ENCODE data around the gene SWI5. TPM values are rescaled to one million over a fixed set of nuclear protein-coding genes. Genes with fewer than 3 reads are reported as not detected.

Gene SWI5
- total RNA-seq, 1 donor from 2014 or later = 26.0 TPM

DNA sequence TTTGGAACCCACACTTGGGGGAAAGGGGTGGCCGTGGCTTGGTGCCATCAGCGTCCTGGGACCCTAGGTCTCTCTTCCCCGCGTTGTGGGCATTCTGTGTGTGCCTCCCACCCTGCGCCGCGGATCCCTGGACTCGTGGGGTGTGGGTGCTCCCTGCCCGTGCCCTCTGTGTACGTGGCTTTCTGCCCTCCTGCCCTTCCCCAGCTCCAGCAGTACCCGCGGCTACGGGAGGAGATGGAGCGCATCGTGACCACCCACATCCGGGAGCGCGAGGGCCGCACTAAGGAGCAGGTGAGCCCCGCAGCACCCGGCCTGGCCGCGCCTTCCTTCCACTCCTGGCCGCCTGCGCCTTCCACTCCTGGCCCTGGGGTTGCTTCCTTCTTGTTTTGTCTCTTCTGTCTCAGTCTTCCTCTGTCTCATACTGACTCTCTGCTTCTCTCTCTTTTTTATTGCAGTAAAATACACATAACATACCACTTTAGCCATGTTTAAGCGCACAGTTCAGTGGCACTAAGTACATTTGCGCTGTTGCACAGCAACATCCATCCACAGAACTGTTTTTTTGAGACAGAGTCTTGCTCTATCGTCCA, 42.2 kb upstream of the SWI5 start:
- no peaks in the 10 kb centered on the region for H3K4me1 Mint-ChIP-seq
- H3K27ac Mint-ChIP-seq = no peak overlapping the region
- no peaks in the 10 kb centered on the region for H3K9me3 Mint-ChIP-seq
- TF ChIP-seq, protein P1, sequence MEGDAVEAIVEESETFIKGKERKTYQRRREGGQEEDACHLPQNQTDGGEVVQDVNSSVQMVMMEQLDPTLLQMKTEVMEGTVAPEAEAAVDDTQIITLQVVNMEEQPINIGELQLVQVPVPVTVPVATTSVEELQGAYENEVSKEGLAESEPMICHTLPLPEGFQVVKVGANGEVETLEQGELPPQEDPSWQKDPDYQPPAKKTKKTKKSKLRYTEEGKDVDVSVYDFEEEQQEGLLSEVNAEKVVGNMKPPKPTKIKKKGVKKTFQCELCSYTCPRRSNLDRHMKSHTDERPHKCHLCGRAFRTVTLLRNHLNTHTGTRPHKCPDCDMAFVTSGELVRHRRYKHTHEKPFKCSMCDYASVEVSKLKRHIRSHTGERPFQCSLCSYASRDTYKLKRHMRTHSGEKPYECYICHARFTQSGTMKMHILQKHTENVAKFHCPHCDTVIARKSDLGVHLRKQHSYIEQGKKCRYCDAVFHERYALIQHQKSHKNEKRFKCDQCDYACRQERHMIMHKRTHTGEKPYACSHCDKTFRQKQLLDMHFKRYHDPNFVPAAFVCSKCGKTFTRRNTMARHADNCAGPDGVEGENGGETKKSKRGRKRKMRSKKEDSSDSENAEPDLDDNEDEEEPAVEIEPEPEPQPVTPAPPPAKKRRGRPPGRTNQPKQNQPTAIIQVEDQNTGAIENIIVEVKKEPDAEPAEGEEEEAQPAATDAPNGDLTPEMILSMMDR (IDR thresholded peaks at IDR 0.05; ENCODE audit: unreplicated experiment) = no peak
- no peak overlapping the region for H3K4me3 Mint-ChIP-seq
- H3K27me3 Mint-ChIP-seq (ENCODE audit: low read depth) = no peaks in the 10 kb centered on the region
- peaks cover 6% of the 10 kb centered on the region for H3K36me3 Mint-ChIP-seq
- DNase-seq (ENCODE audit: low spot score in 2 of 2, unreplicated experiment in 2 of 2) = no peak

DNA sequence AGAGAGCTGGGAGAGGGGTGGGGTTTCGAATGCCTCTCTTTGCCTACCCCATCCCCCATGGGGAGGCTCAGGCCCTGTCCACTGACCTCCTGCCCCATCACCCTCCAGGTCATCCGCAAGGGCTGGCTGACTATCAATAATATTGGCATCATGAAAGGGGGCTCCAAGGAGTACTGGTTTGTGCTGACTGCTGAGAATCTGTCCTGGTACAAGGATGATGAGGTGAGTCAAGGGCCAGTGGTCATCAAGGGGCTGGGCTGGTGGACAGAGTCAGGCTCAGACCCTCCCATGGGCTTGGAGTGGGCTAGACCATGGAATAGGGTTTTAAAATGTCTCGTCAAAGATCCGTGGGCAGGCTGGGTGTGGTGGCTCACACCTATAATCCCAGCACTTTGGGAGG, 34.0 kb upstream of the SWI5 start:
- no peaks in the 10 kb centered on the region for H3K27me3 Mint-ChIP-seq (ENCODE audit: low read depth)
- H3K4me1 Mint-ChIP-seq = peaks cover 26% of the 10 kb centered on the region
- H3K27ac Mint-ChIP-seq = peak overlapping the region; percentile 61
- H3K4me3 Mint-ChIP-seq = no peak overlapping the region
- TF ChIP-seq, protein P1 (IDR thresholded peaks at IDR 0.05; ENCODE audit: unreplicated experiment) = no peak
- no peak for DNase-seq (ENCODE audit: low spot score in 2 of 2, unreplicated experiment in 2 of 2)
- peaks cover 9% of the 10 kb centered on the region for H3K36me3 Mint-ChIP-seq
- H3K9me3 Mint-ChIP-seq = no peaks in the 10 kb centered on the region

GRCh38 chr9:128242828-128243214, 33.3 kb upstream of the SWI5 start:
- peaks cover 26% of the 10 kb centered on the region for H3K4me1 Mint-ChIP-seq
- no peak overlapping the region for H3K4me3 Mint-ChIP-seq
- no peaks in the 10 kb centered on the region for H3K27me3 Mint-ChIP-seq (ENCODE audit: low read depth)
- H3K9me3 Mint-ChIP-seq = no peaks in the 10 kb centered on the region
- H3K36me3 Mint-ChIP-seq = peaks cover 9% of the 10 kb centered on the region
- peak overlapping the region; percentile 61 for H3K27ac Mint-ChIP-seq
- no peak for DNase-seq (ENCODE audit: low spot score in 2 of 2, unreplicated experiment in 2 of 2)
- TF ChIP-seq, protein P1 (IDR thresholded peaks at IDR 0.05; ENCODE audit: unreplicated experiment) = no peak

DNA sequence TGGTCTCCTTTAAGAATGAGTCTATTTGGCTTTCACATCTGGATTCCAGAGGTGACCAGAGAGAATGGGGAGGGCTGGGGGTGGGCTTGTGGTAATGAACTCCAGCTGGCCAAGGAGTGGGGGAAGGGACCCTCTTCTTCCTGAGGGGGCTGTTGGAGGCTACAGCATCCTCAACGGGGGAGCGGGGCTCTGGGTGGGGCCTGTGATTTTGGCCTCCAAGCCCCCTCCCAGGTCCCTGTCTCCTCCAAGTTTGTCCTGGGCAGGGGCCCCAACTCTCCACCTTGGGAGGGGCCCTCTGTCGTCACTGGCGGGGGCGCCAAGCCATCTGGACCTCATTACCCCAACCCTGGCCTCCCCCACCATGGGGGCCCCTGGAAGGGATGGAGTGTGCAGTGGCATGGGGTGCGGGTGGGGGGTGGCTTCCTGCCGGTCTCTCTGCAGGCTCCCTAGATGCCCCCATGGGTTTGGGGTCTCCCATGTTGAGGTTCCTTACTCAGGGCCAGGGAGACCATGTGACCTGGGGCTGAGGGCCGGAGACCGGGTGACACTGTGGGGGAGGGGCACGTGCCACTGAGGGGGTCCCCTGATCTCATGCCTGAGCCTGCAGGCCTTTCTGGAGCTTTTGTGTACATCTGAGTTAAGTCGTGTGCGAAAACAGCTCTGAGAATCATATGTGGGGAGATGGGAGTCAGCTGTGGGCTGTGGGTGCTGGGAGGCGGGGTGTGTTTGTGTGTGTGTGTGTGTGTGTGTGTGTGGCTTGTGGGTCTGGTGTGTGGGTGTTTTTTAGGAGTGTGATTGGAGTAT, 32.7 kb upstream of the SWI5 start:
- H3K9me3 Mint-ChIP-seq = no peaks in the 10 kb centered on the region
- peak overlapping the region; percentile 94 for H3K27ac Mint-ChIP-seq
- TF ChIP-seq, protein P1 (IDR thresholded peaks at IDR 0.05; ENCODE audit: unreplicated experiment) = no peak
- peaks cover 9% of the 10 kb centered on the region for H3K36me3 Mint-ChIP-seq
- no peak for DNase-seq (ENCODE audit: low spot score in 2 of 2, unreplicated experiment in 2 of 2)
- H3K4me1 Mint-ChIP-seq = peaks cover 26% of the 10 kb centered on the region
- H3K4me3 Mint-ChIP-seq = peak overlapping the region; percentile 56
- H3K27me3 Mint-ChIP-seq (ENCODE audit: low read depth) = no peaks in the 10 kb centered on the region

- H3K36me3 Mint-ChIP-seq = peaks cover 4% of the 10 kb centered on the region
- H3K4me1 Mint-ChIP-seq = peaks cover 26% of the 10 kb centered on the region
- peak overlapping the region; percentile 56 for H3K4me3 Mint-ChIP-seq
- H3K27me3 Mint-ChIP-seq (ENCODE audit: low read depth) = no peaks in the 10 kb centered on the region
- TF ChIP-seq, protein P1 (IDR thresholded peaks at IDR 0.05; ENCODE audit: unreplicated experiment) = no peak
- peak overlapping the region; percentile 94 for H3K27ac Mint-ChIP-seq
- no peaks in the 10 kb centered on the region for H3K9me3 Mint-ChIP-seq
- DNase-seq (ENCODE audit: low spot score in 2 of 2, unreplicated experiment in 2 of 2) = no peak
Measured at GRCh38 chr9:128244091-128244836, 31.8 kb upstream of the SWI5 start.
